ENCODE measurements around the gene ETFB.
A peak's percentile ranks its signal among the peaks of the same experiment; 100 is the strongest.
"Not testable (repeated sequence)": the region's sequence is repeated elsewhere in the genome, so short reads cannot be mapped to it uniquely, and the experiment has no call there.

ETFB gene

DNA sequence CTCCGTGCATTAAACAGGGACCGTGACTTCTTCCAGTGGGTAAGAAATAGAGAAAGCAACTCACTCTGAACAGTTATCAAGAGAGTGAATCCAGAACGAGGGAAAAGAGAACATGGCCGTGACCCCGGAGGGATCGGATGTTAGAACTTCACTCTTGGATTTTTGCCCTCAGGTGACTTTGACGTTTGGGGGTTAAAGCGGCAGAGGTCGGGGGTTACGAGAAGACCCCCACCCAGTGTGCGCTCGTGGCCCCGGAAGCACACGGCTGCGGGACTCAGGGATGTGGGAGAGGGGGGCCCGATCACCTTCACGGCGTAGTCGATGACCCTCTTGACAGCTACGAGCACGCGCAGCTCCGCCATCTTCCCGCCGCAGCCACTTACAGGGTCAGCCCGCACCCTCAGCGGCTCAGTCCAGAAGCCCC lies at the start of gene ETFB:
Gene ETFB (minus strand): TSS at position 424 of the 424 bp plus-strand sequence. CDS start 62 bp downstream, at position 362.
- no peak for DNase-seq

DNA sequence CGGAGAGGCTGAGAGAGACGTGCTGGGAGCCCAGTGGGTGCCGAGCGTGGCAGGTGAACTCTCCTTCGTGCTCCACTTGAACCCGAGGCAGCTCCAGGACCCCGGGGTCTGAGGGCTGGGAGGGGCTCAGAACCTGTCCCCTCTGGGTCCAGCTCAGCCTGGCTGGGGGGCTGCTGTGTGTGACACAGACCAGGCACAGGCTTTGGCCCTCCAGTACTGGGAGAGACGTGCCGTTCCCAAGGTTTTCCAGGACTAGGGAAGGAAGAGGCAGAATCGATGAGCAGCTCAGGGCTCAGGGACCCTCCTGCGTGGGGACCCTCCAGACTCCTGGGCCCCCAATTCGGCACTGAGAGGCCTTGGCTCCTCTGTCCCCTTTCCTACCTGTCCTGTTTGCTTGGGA lies 49.0 kb upstream of the ETFB start:
- no peak for DNase-seq

DNA sequence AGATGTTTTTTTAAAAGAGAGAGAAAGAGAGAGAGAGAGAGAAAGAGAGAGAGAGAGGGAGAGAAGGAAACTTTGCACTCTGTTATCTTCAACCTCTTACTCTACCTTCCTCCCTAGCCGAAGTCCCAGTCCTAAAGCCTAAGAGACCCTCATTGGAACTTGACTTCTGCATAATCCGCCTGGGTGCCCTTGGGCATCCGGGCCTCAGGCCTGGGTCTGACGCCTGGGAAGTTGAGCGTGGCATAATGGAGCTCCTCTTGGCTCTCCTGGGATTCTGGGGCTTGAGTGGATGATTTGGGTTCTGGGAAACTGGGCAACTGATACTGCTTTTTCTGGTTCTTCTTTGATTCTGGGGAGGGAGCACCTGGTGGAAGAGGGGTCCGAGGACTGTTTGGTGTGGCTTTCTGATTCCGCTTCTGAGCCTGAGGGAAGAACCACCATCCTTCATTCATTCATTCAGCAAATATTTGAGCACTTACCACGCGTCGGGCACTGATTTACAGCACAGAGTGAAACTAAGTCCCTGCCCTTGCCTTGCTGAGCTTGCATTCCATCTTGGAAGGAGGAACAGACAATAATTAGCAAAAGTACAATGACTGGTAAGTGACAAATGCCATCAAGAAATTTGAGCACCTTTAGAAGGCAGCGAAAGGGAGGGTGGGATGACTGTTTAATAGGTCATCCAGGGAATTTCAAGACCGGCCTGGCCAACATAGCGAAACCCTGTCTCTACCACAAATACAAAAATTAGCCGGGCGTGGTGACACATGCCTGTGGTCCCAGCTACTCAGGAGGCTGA lies 45.0 kb upstream of the ETFB start:
- no peak for DNase-seq

DNA sequence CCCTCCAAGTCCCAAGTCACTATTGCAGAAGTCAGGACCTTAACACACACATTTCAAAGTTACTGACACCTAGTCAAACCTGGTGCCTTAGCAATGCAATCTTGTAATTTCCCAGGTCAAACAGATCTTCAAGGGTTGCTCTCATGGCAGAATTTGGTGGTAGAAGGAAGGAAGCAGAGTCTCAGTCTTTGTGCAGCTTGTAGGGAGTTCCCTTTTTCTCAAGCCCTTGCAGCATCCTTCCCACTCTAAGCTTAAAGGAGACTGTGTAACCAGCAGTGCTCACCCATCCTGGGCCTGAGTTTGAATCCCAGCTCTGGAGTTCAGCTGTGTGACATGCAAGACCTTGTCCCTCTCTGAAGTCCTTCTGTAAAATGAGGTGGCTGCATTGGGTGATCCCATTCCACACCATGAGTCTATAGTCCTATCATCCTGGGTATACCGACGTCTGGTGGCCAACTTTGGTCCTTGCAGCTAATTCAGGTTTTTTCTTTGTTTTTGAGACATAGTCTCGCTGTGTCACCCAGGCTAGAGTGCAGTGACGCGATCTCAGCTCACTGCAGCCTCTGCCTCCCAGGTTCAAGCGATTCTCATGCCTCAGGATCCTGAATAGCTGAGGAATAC lies 41.4 kb upstream of the ETFB start:
- no peak for DNase-seq

DNA sequence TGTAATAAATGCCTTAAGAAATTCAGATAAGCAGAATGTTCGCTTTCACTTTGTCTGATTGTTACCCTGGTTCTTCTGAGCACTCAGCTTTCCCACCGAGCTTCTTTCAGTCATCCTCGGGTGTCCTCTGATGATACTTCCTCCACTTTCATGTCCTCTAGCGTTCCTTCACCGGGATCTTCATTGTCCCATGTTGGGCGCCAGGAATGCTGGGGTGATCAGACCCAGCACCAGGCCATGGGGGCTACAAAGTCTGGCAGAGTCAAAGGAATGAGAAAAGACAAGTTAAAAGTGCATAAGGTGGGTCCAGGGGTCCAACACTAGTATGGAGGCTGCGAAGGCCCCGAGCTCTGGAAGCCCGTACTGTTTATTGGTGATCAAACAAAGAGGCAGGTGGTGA lies 35.9 kb upstream of the ETFB start:
- no peak for DNase-seq

DNA sequence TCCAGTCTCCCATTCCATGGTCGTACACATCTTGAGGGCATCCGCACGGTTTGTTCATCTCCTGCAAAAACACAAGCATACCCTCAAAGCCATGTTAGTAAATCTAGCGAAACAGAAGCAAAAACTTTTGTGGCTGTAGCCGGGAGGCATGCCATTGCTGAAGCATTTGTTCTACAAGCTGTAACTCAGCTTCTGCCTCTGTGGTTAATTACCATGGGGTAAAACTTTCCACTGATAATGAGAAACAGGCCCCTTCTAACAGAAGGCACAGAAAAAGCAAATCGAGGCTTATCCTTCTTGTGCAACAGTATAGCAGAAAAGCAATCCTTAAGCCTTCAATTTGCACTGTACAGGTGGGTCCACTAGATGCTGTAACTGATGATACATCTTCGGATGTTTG lies 33.7 kb upstream of the ETFB start:
- not testable (repeated sequence) for DNase-seq

DNA sequence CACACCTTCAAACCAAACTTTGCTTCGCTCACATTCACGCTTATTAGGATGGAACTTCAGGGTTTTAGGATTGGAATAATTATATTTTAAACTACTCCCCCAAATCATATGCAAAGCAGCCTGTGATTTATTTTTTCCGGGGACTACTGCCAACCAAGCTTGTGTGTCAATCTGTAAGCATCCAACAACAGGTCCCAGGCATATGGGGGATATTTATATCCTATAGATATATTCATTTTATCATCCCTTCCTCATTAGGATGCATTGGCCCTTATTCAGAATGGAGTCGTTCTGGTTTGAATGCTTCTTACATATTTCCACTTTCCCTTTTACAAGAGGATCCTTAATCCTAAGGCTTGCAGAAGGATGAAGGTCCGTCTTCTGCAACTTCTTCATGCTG lies 33.0 kb upstream of the ETFB start:
- no peak for DNase-seq

DNA sequence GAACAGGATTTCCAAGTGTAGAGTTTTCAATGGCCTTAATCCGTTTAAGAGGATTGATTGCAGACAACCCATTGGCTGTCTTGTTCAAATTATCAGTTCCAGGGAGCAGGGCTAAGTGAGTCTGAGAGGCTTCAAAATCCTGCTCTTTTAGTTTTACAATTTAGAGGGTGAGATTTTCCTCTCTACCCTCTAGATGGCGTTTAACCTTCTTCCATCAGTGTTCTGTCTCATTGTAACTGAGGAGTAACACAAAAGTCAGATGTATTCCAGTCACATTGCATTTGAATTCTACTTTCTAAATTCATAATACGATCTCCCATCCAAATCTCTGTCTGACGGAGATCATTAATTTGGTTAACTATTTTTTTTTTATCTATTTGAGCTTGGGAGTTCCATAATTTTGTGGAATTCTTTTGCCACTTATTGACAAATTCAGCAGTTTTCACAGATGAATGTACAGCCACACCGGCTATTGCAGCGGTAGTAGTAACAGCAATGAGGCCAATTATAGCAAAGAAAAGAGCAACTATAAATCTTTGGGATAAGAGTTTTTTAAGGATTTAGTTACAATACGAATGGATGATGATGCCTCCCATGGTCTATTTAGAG lies 32.0 kb upstream of the ETFB start:
- DNase-seq, result no peak

DNA sequence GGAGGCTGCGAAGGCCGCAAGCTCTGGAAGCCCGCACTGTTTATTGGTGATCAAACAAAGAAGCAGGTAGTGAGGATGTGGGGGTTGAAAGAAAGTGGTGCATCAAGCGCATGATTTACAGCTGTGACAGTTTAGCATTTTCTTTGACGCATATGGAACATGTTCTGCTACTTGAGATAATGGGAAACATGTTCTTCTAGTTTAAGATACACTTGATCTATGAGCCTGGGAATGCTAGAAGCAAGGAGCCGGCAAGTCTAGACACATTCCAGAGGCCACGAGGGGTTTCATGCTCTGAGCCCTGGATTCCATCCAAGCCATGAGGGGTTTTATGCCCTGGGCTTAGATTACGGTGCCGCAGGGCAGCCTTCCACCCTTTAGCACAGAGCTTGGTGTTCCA lies 31.3 kb upstream of the ETFB start:
- not testable (repeated sequence) for DNase-seq

DNA sequence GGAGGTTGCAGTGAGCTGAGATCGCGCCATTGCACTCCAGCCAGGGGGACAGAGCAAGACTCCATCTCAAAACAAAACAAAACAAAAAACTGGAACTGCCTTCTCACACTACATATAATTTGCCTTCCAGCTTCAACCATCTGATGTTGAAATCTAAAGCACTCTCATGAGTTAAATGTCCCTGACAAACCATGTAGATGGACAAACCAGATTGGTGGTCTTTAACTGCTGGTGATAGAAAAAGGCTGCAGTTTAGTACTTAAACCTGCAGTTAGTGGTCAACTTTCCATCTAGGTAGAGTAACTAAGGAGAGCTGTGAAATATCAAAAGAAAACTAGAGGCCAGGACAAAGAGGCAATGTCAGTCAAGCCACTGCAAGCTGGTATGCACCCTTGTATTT lies 30.0 kb upstream of the ETFB start:
- DNase-seq, result no peak

DNA sequence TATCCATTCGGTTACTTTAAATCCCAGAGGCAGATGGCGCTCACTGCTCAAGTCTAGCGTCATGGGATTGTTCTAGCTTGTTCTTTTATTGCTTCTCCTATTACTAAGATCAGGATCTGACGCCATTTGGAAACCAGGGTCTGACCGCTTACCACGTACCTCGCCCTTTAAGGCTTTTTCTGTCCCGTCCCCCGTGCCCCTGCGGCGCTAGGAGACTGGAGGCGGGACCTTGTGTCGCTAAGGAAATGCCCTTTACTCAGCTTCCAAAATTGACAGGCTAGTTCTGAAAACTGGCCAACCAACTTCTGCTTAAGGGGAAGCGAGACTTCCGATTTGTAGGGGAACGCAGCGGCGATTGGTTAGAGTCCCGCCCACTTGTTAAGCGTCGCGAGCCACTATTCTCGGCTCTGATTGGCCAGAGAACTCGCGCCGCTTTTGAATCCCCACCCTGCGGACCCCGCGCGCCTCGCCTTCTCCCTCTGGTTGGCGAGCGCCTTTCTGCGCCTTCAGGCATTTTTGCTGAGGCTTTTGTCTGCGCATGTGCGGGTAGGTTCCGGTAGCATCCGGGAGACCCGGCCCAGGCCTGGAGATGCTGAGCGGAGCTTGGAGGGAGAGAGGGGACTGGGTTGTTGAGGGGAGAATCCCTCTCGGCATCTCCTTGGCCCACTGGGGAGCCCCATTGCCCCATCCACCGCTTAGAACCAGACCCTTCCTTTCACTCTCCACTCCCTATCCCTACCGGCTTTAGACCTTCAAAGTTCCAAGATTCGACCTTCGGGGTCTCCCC lies 28.1 kb upstream of the ETFB start:
- DNase-seq, result peak; percentile 80

DNA sequence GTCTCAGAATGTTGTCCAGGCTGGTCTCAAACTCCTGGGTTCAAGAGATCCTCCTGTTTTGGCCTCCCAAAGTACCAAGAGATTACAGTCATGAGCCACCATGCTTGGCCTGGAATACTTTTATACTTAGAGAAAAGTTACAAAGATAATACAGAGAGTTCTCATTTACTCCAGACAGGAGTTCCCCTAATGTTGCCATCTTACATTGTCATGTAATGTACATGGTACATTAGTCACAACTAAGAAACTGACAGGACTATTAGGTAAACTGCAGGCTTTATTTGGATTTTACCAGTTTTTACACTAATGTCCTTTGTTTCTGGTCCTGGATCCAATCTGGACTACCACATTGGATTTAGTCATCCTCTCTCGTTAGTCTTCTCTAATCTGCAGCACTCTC lies 26.5 kb upstream of the ETFB start:
- DNase-seq, result no peak

DNA sequence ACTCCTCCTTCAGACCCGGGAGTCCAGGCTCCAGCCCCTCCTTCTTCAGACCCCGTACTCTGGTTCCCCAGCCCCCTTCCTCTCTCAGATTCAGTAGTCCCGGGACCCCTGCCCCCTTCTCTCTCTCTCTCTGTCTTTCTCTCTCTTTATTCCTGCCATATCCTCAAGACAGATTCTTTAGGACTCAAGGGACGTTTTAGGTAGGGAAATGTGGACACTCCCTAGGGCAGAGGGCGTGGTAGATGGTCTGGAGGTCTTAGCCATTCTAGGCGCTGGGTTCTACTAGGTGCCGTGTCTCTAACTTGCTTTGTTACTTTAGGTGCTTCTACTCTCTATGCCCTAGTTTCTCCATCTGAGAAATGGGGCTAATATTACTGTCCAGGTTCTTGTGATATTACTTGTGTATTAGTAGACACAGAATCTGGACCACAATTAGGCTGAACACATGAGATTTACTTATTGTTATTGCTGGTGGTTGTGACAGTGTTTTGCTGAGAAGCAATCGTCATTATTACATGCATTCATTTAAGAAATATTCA lies 25.0 kb upstream of the ETFB start:
- DNase-seq, result no peak

DNA sequence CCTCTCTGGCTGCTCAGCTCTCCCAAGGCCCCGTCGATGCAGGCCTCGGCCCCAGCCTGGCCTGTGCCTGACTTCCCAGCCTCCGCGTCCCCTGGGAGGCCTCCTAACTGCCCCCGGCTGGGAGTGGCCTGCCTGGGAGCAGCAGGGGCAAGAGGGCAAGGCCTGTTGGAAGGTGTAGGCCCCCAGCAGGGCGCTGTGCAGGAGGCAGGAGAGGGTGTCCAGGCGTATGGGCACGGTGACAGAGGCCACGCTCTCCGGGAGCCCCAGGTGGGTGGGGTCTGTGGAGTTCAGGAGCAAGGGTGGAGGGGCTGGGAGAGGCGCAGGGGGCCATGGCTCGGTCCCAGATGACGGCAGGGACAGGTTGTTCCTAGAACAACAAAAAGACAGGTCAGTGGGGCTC lies 23.0 kb upstream of the ETFB start:
- DNase-seq, result no peak

DNA sequence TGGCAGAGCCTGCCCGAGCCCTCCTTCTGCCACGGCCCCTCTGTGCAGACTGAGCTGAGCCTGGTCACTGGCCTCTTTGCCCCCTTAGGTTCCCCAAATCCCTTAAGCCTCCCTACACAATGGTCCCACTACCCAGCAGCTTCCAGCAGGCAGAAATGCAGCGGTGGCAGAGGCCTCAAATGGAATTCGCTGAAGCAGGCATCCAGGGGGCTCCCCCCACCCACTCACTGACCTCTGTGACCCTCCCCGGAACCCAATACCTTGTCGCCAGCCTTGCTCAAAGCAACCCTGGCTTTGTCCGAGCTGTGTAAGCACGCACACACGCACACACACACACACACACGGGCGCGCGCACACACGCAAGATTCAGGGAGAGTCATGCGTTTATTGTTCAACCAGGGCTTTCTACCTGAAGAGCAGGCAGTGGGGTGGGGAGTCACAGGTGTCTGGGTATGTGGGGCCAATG lies 21.8 kb upstream of the ETFB start, which contains the start of gene LIM2:
Gene LIM2 (minus strand): TSS at position 51 of the 466 bp plus-strand sequence. CDS start 531 bp downstream, outside the sequence.
- no peak for DNase-seq

DNA sequence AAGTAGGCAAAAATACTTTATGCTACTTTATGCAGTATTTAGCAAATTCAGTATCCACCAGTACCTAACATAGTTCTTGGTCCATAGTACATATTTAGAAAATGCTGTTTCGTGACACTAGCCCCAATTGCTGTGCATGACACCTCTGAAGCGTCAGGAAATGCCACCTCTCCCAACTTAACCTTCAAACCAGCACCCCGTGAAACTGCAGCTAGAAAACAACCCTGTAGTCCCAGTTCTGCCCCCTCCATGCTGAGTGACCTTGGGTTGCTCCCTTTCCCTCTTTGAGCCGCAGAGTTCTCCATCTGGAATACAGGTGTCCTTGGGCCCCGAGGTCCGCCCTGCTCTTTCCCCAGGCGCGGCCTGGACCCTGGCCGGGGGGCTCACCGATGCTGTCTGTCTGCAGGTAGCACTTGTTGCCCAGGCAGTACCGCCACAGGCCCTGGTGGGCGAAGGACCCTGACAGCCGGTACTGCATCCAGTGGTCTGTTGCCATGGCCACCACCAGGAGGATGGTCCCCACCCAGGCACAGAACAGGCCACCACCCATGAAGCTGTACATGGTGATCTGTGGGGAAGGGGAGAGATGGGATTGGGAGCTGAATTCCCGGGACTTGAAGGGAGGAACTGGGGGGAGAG lies 20.8 kb upstream of the ETFB start:
- no peak for DNase-seq

DNA sequence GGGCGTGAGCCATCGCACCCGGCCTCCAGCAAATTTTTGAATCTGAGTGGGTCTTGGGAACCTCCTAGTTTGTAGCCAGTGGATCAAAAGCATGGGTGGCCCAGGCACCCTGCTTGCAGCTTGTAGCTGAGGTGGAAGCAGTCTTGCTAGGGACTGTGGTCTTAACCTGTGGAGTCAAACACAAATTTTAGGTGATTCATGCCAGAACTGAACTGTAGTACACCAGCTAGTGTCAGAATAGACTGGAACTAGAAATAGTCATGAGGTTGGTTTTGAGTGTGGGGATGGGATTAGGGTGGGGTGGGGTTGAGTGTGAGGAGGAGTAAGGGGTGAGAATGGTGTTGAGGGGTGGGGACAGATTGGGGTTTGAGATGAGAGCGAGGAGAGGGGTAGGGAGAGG lies 15.8 kb upstream of the ETFB start:
- no peak for DNase-seq

DNA sequence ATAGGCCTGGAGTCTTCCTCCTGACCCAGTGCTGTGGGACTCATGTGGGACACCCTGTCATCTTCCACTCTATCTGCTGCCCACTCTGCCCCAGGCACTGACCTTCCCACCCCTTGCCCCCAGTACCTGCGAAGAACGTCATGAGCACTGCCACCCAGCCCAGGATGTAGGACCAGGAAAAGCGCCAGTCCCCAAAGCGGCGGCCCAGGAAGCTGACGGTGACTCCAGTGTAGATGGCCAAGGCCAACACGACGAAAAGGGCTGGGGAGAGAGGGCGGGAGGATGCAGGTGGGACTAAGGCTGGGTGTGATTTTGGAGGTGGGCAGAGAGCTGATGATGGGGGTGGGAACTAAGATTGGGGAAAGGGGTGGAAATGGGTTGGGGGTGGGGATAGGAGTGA lies 14.2 kb upstream of the ETFB start:
- DNase-seq, result no peak

DNA sequence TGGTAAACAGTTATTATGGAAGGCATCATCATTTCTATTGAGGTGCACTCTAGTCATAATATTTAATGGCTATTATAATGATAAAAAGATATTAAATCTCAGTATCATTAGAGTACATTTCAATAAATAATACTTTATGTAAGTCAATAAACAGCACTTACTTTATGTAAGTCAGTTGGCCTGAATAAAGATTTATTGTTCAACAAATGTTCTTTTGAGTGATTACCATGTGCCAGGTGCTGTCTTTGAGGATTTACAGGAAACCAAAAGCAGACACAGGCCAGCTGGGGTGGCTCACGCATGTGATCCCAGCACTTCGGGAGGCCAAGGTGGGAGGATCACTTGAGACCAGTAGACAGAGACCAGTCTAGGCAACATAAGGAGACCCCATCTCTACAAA lies 11.2 kb upstream of the ETFB start:
- DNase-seq, result no peak

DNA sequence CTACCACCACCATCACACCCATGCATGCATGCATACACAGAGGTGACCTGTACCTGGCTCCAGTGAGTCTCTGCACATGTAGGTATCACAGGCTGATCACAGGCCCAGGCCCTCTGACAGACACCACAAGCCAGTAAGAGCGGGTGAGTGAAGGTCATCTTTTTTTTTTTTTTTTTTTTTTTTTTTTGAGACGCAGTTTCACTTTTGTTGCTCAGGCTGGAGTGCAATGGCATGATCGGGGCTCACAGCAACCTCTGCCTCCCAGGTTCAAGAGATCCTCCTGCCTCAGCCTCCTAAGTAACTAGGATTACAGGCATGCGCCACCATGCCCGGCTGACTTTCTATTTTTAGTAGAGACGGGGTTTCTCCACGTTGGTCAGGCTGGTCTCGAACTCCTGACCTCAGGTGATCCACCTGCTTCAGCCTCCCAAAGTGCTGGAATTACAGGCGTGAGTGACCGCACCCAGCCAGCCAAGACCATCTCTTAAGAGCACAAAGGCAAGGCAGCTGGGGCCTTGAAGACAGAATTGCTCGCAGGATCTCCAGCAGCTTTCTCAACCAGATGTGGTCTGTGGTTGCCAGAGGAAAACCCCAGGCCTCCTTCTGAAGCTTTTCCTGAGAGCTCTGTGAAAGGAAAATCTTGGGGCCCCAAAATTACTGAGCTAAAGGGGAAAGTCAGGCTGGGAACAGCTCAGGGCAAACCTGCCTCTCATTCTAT lies 9.5 kb upstream of the ETFB start:
- DNase-seq, result no peak

DNA sequence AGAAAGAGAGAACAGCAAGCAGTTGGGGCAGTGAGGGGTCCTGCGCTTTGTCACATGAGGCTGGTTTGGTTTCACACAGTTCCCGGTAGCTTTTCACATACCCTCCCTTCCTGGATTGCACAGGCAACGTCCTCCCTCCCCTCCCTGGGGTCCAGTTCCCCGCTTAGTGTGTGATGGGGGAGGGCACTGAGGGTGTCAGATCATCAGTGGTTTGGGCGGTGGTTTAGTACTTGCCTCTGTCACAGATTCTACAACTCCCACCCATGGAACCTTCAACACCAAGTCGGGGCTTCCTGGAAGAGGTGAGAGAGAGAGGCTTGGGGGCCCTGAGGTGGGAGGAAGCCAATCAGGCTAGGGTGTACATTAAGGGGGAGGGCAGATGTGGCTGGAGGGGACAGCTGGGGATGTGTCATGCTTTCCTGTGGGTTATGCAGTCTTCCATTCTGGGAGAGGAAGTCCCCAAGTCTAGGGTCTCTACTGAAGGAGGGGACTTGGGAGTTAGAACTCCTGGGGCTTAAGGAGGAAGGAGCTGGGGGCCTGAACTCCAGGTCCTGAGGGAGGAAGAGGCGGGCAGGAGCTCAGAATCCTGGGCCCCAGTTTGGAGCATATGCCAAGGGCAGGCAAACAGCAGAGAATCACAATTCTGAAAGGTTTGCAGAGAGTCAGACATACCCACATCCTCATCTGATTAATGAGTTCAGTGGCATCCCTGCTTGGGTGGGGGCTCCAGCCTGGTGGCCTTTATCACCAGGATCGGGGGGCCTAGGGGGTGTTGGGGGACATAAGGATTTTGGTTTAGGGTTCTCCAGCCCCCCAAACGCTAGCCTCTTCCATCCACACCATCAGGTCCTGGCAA lies 6.7 kb upstream of the ETFB start, which contains the start of gene NKG7:
Gene NKG7 (minus strand): TSS at position 6 of the 856 bp plus-strand sequence. CDS start 119 bp downstream, outside the sequence.
- no peak for DNase-seq
